ENCODE measurements around the gene CPZ.
"Not testable (repeated sequence)": the region's sequence is repeated elsewhere in the genome, so short reads cannot be mapped to it uniquely, and the experiment has no call there.

CPZ gene

GRCh38 chr4:8641256-8641655 lies 48.7 kb downstream of the CPZ start:
- no peak for DNase-seq

GRCh38 chr4:8641931-8642650 lies 49.5 kb downstream of the CPZ start:
- DNase-seq, result no peak

DNA sequence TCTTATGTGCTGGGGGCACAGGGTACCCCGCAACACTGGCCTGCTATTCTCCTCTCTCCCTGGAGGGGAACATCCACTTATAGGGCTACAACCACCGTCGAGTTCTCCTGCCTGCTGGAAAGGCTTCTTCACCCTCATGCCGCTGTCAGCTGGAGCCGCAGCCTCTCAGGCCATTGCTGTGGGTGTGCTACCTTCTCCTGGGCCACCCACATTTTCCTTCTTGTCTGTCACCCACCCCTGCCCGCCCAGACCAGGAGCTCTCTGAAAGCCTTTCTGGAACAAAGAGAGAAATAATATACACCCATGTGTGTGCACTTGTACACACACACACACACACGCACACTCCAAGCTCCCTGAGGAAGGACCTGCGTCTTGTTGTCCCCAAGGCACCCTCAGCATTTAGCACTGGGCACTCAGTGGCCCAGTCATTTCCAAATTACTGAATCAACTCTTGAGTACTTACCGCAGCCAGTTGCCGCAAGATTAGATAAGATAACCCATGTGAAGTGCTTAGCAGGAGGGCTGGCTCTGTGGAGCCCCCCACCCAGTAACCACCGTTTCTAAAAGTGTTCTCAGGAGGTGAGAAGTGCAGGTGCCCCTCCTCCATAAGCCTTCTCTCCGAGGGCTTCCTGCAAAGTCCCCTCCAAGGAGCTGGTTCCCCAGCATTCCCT lies 50.2 kb downstream of the CPZ start:
- DNase-seq, result no peak

DNA sequence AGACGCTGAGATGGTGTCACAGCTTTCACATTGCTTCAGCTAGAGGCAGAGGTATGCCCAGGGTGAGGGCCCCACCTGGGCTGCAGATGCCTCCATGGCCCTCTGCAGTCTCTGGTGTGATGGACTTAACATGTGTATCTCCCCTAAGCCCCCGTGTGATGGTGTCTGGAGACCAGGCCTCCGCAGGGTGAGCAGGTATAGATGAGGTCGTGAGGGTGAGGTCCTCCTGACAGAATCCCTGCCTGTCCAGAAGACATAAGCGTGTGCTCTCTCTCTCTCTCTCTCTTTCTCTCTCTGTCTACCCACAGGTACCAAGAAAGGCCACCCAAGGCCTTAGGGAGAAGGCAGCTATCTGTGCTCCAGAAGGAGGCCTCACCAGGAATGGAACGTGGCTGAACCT lies 50.9 kb downstream of the CPZ start:
- no peak for DNase-seq

DNA sequence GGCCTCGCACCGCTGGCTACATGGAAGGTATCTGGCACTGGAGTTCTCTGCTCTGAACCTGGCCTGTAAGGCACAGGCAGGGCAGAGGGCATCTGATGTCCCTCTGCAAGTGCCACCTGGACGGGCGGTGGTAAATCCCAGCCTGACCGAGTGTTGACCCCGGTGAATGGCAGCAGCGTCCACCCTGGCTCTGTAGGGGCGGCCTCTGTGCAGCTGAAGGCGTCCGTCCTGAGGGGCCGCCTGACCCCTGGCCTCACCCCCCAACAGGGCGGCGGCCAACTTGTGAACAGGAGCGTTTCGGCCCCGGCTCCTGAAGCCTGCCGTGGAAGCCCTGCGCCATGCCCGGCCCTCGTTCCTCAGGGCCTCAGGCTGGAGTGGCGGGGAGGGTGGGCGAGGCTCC lies 51.4 kb downstream of the CPZ start:
- no peak for DNase-seq

DNA sequence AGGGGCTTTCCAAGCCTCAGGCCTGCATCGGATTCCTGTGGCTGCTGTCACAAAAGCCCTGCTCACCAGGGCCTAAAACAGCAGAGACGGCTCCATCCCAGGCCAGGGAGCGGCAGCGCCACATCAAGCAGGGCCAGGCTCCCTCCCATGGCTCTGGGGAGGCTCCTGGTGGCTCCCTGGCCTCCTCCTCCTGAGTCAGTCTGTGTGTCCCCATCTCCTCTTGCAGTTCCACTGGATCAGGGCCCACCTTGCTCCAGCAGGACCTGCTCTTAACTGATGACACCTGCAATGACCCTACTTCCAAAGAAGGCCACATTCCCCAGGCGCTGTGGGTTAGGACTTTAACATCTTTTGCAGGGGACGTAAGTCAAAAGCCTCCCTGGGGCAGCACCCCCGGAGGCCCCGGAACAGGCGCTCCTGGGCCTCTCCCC lies 51.9 kb downstream of the CPZ start:
- no peak for DNase-seq

DNA sequence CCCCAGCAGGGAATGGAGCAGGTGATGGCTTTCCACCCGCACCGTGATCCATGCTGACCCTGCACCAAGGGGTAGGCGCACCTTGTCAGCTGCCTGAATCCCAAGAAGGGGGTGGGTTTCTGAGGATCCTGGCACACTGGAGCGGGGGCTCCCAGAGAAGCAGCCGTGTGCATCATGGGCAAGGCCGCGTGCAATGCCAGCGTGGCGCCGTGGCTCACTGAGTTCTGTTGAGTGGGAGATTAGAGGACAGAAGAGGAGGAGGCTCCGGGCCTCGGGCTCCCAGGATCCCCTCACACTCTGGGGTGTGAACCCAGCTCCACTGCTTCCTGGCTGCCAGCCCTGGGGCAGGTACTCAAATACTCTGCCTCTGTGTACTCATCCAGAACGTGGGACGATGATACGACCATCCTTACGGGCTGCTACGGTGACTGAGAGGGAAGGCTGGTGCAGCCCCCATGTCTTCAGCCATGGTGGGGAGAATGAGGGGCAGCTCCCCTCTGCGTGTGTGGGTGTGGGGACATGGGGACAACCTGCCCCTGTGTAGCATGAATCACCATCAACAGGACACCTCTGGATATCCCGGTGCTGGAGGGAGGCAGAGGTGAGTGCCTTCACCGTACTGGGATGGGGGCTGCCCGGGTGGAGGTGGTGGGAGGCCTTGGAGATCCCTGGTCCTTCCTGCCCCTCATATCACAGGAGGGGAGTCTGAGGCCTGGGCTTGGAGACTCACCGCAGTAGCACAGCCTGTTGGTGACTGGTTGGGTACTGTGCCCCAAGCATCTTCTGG lies 52.6 kb downstream of the CPZ start:
- no peak for DNase-seq

DNA sequence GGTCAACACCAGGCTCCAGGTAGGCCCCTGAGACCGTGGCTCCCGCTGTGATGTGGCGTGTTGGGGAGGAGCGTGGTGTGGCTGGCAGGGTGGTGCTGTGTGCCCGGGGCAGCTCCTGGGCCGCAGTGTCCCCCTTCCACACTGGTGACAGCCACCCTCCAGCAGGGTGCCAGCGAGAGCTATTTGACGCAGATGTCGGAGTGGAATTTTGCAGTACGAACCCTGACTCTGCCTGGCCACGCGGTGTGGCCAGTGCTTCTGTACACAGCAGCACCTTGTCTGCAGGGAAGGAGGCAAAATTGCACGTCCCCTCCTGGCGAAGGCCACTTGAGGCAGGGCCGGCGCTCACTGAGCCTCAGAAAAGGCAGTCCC lies 53.2 kb downstream of the CPZ start:
- DNase-seq, result no peak

- DNase-seq, result no peak
These were observed 53.9 kb downstream of the CPZ start for GRCh38 chr4:8646296-8647093.

GRCh38 chr4:8647094-8647570 lies 54.6 kb downstream of the CPZ start:
- DNase-seq, result no peak

GRCh38 chr4:8647626-8648025 lies 55.1 kb downstream of the CPZ start:
- no peak for DNase-seq

DNA sequence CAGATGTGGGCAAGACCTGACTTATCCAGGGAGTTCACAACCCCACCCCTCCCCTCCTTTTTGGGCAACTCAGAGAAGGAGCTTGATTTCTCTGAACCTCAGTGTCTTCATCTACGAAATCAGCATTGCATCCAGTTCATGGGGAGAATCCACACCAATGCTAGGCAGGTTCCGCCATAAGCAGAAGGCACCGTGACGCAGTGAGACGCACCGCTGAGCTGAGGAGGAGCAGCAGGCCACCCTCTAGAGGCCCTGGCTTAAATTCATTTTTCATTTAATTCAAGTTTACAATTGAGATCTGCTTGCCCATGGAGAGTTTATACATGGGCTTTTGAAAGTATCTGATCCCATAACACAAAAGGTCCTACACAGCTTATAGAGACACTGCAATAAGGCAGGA lies 55.7 kb downstream of the CPZ start:
- no peak for DNase-seq

GRCh38 chr4:8648816-8649630 lies 56.5 kb downstream of the CPZ start:
- DNase-seq, result no peak

- no peak for DNase-seq
These were observed 57.2 kb downstream of the CPZ start for GRCh38 chr4:8649631-8650361.

DNA sequence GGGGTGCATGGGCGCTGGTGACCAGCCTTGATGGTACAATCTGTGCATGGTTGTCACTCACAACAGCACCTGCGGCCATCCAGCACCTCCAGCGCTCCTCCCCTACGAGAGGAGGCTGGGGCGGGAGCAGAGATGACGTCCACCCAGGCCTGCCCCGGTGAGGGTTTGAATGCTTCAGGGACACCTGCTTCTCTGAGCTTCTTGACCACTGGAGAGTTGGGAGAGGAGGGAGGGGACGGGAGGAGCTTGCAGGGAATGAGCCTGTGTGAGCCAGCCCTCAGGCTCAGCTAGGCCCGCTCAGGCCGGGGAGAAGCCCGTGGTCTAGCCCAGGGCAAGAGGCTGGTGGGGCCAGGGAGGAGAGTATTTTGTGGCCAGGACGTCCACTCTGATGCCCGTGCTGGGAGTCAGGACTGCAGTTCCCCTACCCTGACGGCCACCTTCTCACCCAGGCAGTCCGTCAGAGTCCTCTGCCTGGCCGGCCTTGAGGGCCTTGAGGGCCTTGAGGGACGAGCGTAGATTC lies 59.2 kb downstream of the CPZ start:
- no peak for DNase-seq

GRCh38 chr4:8652181-8653078 lies 59.9 kb downstream of the CPZ start:
- no peak for DNase-seq

DNA sequence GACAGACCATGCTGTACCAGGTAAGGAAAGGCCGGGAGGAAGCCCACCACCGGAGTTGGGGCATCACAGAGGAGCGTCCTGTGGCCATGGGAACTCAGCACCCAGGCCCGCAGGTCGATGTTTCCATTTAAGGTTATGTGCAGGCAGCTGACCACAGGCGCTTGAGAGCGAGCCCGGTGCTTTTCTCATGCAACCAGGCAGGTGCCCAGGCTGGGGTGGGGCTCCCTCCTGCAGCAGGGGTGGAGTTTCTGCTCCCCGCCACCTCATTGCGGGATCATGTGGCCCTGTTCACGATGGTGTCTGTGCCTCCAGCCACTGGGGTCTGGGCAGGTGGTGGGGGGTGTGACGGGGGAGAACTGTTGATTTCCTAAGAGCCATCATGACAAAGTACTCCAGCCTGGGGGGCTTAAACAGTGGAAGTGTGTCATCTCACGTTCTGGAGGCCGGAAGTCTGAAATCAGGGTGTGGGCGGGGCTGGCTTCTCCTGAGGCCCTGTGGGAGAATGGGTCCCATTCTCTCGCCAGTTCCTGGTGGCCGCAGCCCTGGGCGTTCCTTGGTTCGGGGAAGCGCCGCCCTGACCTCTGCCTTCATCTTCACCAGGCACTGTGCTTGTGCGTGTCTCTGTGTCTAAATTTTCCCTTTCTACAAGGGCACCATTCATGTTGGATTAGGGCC lies 60.9 kb downstream of the CPZ start:
- DNase-seq, result no peak

GRCh38 chr4:8654139-8654538 lies 61.6 kb downstream of the CPZ start:
- DNase-seq, result not testable (repeated sequence)

GRCh38 chr4:8655411-8656184 lies 63.0 kb downstream of the CPZ start:
- DNase-seq, result no peak

All from NCI-H1417 treated with DMSO at 0.1 percent for 48 hours (cell line).